ENCODE measurements around the gene WDR70. TPM values are rescaled to one million over a fixed set of nuclear protein-coding genes. Genes with fewer than 3 reads are reported as not detected.

WDR70 gene
- total and polyA plus RNA-seq, 2 donors (not counting 1 experiment from before 2014, with no cell fraction given) = 31.4 to 34.0 TPM

DNA sequence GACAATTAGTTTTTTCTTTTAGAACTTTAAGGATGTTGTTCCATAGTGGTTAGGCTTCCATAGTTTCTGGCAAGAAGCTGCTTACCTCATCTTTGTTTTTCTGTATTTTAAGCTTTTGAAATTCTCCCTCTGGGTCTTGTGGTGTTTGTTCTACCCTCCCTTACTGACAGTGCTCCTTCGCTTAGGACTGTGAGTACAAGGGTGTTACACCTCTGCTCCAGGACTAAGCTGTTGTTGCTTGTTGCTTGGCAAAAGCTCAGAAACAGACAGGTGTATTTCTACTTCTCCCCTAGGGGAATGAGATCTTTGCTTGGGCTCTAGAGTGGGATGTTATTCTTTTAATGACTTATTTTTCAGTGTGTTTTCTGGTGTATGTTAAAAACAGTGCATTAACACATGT is 225.2 kb downstream of the WDR70 start:
- Histone ChIP-seq H3K4me2 (ENCODE audit: extremely low read depth, insufficient read depth, low read length) (no peak overlapping the region), H3K4me1 (ENCODE audit: control insufficient read depth, extremely low read depth, insufficient read depth, low read length) (no peaks in the 10 kb centered on the region), H3K9ac (ENCODE audit: insufficient read depth, low read length) (no peak overlapping the region), H3K27me3 (ENCODE audit: control insufficient read depth, insufficient read depth, low read length) (no peaks in the 10 kb centered on the region), H3K27ac (ENCODE audit: insufficient read depth, low read length) (no peak overlapping the region), H2AFZ (ENCODE audit: low read length) (no peak overlapping the region), H3K9me3 (ENCODE audit: control insufficient read depth, insufficient read depth, low read depth, low read length) (no peaks in the 10 kb centered on the region), H4K20me1 (ENCODE audit: control insufficient read depth, extremely low read depth, insufficient read depth, low read length) (no peaks in the 10 kb centered on the region), H3K36me3 (ENCODE audit: control insufficient read depth, insufficient read depth, low read length) (no peaks in the 10 kb centered on the region), H3K79me2 (ENCODE audit: control insufficient read depth, insufficient read depth, low read length) (no peaks in the 10 kb centered on the region), H3K4me3 (replicated peaks in 1 of 4; ENCODE audit: control extremely low read depth in 1 of 4, insufficient read depth in 1 of 4, low read depth in 3 of 4, low read length in 4 of 4) (no peak overlapping the region)
- TF ChIP-seq, protein P1, sequence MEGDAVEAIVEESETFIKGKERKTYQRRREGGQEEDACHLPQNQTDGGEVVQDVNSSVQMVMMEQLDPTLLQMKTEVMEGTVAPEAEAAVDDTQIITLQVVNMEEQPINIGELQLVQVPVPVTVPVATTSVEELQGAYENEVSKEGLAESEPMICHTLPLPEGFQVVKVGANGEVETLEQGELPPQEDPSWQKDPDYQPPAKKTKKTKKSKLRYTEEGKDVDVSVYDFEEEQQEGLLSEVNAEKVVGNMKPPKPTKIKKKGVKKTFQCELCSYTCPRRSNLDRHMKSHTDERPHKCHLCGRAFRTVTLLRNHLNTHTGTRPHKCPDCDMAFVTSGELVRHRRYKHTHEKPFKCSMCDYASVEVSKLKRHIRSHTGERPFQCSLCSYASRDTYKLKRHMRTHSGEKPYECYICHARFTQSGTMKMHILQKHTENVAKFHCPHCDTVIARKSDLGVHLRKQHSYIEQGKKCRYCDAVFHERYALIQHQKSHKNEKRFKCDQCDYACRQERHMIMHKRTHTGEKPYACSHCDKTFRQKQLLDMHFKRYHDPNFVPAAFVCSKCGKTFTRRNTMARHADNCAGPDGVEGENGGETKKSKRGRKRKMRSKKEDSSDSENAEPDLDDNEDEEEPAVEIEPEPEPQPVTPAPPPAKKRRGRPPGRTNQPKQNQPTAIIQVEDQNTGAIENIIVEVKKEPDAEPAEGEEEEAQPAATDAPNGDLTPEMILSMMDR (conservative IDR thresholded peaks at IDR 0.05 in 1 of 2, IDR thresholded peaks at IDR 0.05 in 1 of 2; ENCODE audit: low read depth in 1 of 2, low read length in 2 of 2) = no peak
- no peak for TF ChIP-seq EZH2 (IDR thresholded peaks at IDR 0.05; ENCODE audit: low read length, missing control alignments)
- DNase-seq (ENCODE audit: low read depth in 2 of 2) = no peak

DNA sequence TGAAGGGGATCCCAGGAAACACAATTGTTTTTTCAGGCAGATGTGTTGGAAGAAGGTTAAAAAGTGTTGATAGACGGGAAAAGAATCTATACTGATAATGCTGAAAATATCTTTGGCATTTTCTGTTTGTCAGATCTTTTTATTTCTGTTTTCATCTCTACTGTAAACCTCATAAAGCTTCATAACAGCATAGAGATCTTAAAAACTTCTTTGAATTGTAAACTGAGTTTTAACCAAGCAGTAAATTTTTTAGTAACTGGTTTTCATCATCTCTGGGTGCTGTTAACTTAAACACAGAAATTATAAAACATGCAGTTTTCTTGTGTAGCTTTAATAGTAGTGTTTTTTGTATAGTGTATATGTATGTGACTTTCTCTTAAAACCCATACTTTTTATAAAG is 227.0 kb downstream of the WDR70 start:
- Histone ChIP-seq H3K4me1 (ENCODE audit: control insufficient read depth, extremely low read depth, insufficient read depth, low read length) (no peaks in the 10 kb centered on the region), H3K9me3 (ENCODE audit: control insufficient read depth, insufficient read depth, low read depth, low read length) (no peaks in the 10 kb centered on the region), H3K4me2 (ENCODE audit: extremely low read depth, insufficient read depth, low read length) (no peak overlapping the region), H3K36me3 (ENCODE audit: control insufficient read depth, insufficient read depth, low read length) (no peaks in the 10 kb centered on the region), H3K27me3 (ENCODE audit: control insufficient read depth, insufficient read depth, low read length) (no peaks in the 10 kb centered on the region), H3K9ac (ENCODE audit: insufficient read depth, low read length) (no peak overlapping the region), H2AFZ (ENCODE audit: low read length) (no peak overlapping the region), H3K4me3 (replicated peaks in 1 of 4; ENCODE audit: control extremely low read depth in 1 of 4, insufficient read depth in 1 of 4, low read depth in 3 of 4, low read length in 4 of 4) (no peak overlapping the region), H3K27ac (ENCODE audit: insufficient read depth, low read length) (no peak overlapping the region), H3K79me2 (ENCODE audit: control insufficient read depth, insufficient read depth, low read length) (no peaks in the 10 kb centered on the region), H4K20me1 (ENCODE audit: control insufficient read depth, extremely low read depth, insufficient read depth, low read length) (no peaks in the 10 kb centered on the region)
- TF ChIP-seq, protein P1 (conservative IDR thresholded peaks at IDR 0.05 in 1 of 2, IDR thresholded peaks at IDR 0.05 in 1 of 2; ENCODE audit: low read depth in 1 of 2, low read length in 2 of 2) = no peak
- no peak for TF ChIP-seq EZH2 (IDR thresholded peaks at IDR 0.05; ENCODE audit: low read length, missing control alignments)
- DNase-seq (ENCODE audit: low read depth in 2 of 2) = no peak

DNA sequence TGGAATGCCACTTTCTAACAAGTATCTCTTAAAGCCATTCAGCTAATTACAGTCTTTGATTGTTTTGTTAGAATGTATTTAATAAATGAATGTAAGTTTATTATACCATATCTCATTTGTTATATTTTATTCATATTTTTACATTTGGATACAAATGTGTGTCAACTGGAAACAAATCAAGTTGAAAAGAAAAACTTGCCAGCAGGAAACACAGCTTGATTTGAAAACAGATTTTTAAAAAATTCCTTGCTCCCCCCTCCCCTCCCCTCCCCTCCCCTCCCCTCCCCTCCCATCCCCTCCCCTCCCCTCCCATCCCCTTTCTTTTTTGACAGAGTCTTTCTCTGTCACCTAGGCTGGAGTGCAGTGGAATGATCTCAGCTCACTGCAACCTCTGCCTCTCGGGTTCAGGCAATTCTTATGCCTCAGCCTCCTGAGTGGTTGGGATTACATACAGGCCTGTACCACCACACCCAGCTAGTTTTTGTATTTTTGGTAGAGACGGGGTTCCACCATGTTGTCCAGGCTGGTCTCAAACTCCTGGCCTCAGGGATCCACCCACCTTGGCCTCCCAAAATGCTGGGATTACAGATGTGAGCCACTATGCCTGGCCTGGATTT is 227.6 kb downstream of the WDR70 start:
- no peaks in the 10 kb centered on the region for H4K20me1 ChIP-seq (ENCODE audit: control insufficient read depth, extremely low read depth, insufficient read depth, low read length)
- no peak for DNase-seq (ENCODE audit: low read depth in 2 of 2)
- no peaks in the 10 kb centered on the region for H3K36me3 ChIP-seq (ENCODE audit: control insufficient read depth, insufficient read depth, low read length)
- H3K27me3 ChIP-seq (ENCODE audit: control insufficient read depth, insufficient read depth, low read length) = no peaks in the 10 kb centered on the region
- no peak overlapping the region for H3K9ac ChIP-seq (ENCODE audit: insufficient read depth, low read length)
- H3K4me2 ChIP-seq (ENCODE audit: extremely low read depth, insufficient read depth, low read length) = no peak overlapping the region
- H3K4me3 ChIP-seq (replicated peaks in 1 of 4; ENCODE audit: control extremely low read depth in 1 of 4, insufficient read depth in 1 of 4, low read depth in 3 of 4, low read length in 4 of 4) = no peak overlapping the region
- H3K9me3 ChIP-seq (ENCODE audit: control insufficient read depth, insufficient read depth, low read depth, low read length) = no peaks in the 10 kb centered on the region
- no peaks in the 10 kb centered on the region for H3K79me2 ChIP-seq (ENCODE audit: control insufficient read depth, insufficient read depth, low read length)
- H2AFZ ChIP-seq (ENCODE audit: low read length) = no peak overlapping the region
- H3K27ac ChIP-seq (ENCODE audit: insufficient read depth, low read length) = no peak overlapping the region
- no peaks in the 10 kb centered on the region for H3K4me1 ChIP-seq (ENCODE audit: control insufficient read depth, extremely low read depth, insufficient read depth, low read length)
- no peak for TF ChIP-seq EZH2 (IDR thresholded peaks at IDR 0.05; ENCODE audit: low read length, missing control alignments)
- TF ChIP-seq, protein P1 (conservative IDR thresholded peaks at IDR 0.05 in 1 of 2, IDR thresholded peaks at IDR 0.05 in 1 of 2; ENCODE audit: low read depth in 1 of 2, low read length in 2 of 2) = no peak

Measured in fibroblast of lung (primary cell).